Duodenal mucosa (tissue), 2 donors: Measurements from ENCODE around the gene ARL3.
"Not testable (repeated sequence)": the region's sequence is repeated elsewhere in the genome, so short reads cannot be mapped to it uniquely, and the experiment has no call there.

Experiments used
- H3K27ac ChIP-seq: one replicate; pipeline ENCODE4 v1.7.0; 2013; ENCODE audit warnings: low read depth, low read length
- H3K27me3 ChIP-seq, 2 donors: one replicate each; pipeline ENCODE4 v1.7.0; 2013; ENCODE audit warnings: low read length in 2 of 2, control low read depth in 1 of 2; ENCODE audit not compliant: insufficient read depth in 2 of 2, control insufficient read depth in 1 of 2
- H3K36me3 ChIP-seq, 2 donors: one replicate each; pipeline ENCODE4 v1.7.0; 2013; ENCODE audit warnings: low read length in 2 of 2, control low read depth in 1 of 2; ENCODE audit not compliant: insufficient read depth in 2 of 2, control insufficient read depth in 1 of 2
- H3K4me1 ChIP-seq, 2 donors: one replicate each; pipeline ENCODE4 v1.7.0; 2013; ENCODE audit warnings: low read length in 2 of 2, control low read depth in 1 of 2; ENCODE audit not compliant: insufficient read depth in 2 of 2, control insufficient read depth in 1 of 2
- H3K4me3 ChIP-seq, 2 donors: one replicate each; pipeline ENCODE4 v1.7.0; 2013; ENCODE audit warnings: low read length in 2 of 2, low read depth in 1 of 2
- H3K9ac ChIP-seq, 2 donors: one replicate each; pipeline ENCODE4 v1.7.0; 2013; ENCODE audit warnings: low read length in 2 of 2, low read depth in 1 of 2
- H3K9me3 ChIP-seq, 2 donors: one replicate each; pipeline ENCODE4 v1.7.0; 2013; ENCODE audit warnings: low read length in 2 of 2, control low read depth in 1 of 2; ENCODE audit not compliant: control insufficient read depth in 1 of 2

Gene ARL3

DNA sequence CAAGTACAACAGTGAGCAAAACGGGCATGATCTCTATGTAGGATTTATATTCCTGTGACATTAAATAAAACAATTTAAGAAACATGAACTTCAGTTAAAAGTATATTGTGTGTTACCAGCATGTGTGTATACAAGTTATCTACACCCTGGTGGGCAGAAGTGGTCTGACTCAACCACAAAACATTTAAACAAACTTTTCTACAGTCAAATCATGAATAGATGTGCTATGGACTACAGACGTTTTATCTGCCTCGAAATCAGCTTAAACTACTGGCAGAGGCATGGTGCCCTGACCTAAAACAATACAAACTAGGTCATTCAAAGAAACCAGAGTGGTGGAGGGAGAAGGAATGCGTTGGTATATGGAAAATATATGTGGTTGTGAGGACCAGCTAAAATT, 3.6 kb downstream of the ARL3 start:
- Histone ChIP-seq H3K4me3 (no peak overlapping the region), H3K9ac (no peak overlapping the region), H3K4me1 (peaks cover 6 to 26% of the 10 kb centered on the region in 2 donors), H3K9me3 (no peaks in the 10 kb centered on the region), H3K27ac (no peak overlapping the region), H3K27me3 (no peaks in the 10 kb centered on the region), H3K36me3 (no peaks in the 10 kb centered on the region)

DNA sequence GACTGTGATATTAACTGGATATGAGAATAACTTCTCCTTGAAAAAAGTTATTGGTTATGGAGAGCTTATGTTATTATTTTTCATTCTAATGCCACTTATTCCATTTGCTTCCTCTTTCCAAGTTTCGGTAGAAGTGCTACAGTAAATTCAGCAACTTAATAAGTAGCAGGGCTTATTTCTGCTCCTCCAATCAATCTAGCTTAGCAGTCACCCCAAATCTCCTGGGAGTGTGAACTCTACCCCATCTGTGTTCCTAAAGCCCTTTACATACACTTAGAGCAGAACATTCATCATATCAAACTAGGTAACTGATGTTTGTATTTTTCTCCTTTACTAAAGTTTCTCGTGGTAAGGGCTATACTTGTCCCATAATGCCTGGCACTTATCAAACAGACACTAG, 8.7 kb downstream of the ARL3 start:
- no peaks in the 10 kb centered on the region for H3K9me3 ChIP-seq
- no peak overlapping the region for H3K9ac ChIP-seq
- no peaks in the 10 kb centered on the region for H3K27me3 ChIP-seq
- no peak overlapping the region for H3K4me3 ChIP-seq
- H3K4me1 ChIP-seq, result peaks cover 0 to 4% of the 10 kb centered on the region in 2 donors
- H3K27ac ChIP-seq, result no peak overlapping the region
- H3K36me3 ChIP-seq, result no peaks in the 10 kb centered on the region

DNA sequence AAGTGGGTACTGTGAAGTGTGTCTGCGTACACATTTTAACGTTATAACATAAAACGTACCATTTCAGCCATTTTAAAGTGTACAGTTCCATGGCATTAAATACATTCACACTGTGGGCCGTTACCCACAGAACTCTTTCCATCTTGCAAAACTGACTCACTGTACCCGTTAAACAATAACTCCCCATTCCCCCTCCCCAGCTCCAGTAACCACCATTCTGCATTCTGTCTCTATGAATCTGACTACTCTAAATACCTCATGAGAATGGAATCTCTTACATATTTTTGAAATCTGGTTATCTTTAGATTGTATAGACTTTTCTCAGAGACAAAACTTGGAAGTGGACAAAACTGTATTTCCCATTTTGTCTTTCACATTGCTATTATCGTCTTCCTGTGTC, 9.3 kb downstream of the ARL3 start:
- Histone ChIP-seq H3K9ac (no peak overlapping the region), H3K36me3 (no peaks in the 10 kb centered on the region), H3K27me3 (no peaks in the 10 kb centered on the region), H3K9me3 (no peaks in the 10 kb centered on the region), H3K4me3 (no peak overlapping the region), H3K4me1 (peaks cover 0 to 4% of the 10 kb centered on the region in 2 donors), H3K27ac (no peak overlapping the region)

DNA sequence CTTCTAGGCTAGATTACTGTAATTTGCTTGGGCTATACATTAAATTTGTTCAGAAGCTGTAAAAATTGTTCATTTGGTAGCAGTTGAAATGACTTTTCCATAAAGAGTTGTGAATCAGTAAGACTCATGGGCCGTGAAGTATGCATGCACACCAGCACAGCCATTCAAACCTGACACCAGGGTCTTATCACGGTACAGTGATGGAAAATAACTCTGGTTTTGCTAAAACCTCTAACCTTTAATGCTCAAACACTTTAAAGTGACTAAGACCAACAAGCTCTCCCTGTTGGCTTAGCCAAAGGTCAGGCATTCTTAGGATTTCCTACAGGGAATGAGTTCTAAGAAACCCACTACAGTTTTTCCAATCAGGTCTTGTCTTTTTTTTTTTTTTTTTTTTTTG, 11.5 kb downstream of the ARL3 start:
- Histone ChIP-seq H3K27me3 (no peaks in the 10 kb centered on the region), H3K27ac (no peak overlapping the region), H3K9ac (no peak overlapping the region), H3K9me3 (no peaks in the 10 kb centered on the region), H3K4me1 (peaks cover 0 to 4% of the 10 kb centered on the region in 2 donors), H3K36me3 (peaks cover 5 to 13% of the 10 kb centered on the region in 2 donors), H3K4me3 (no peak overlapping the region)

DNA sequence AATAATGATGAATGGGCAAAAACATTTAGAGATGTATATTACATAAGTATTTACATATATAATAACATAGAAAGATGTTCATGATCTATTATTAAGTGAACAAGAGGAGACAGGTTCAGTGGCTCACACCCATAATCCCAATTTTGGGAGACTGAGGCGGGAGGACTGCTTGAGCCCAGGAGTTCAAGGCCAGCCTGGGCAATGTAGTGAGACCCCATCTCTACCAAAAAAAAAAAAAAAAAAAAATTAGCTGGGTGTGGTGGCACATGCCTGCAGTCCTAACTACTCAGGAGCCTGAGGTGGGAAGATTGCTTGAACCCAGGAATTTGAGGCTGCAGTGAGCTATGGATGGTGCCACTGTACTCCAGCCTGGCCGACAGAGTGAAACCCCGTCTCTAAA, 12.4 kb downstream of the ARL3 start:
- no peak overlapping the region for H3K9ac ChIP-seq
- H3K4me1 ChIP-seq, result no peaks in the 10 kb centered on the region
- H3K27ac ChIP-seq, result no peak overlapping the region
- peaks cover 5 to 17% of the 10 kb centered on the region in 2 donors for H3K36me3 ChIP-seq
- H3K27me3 ChIP-seq, result no peaks in the 10 kb centered on the region
- H3K4me3 ChIP-seq, result no peak overlapping the region
- H3K9me3 ChIP-seq, result no peaks in the 10 kb centered on the region

DNA sequence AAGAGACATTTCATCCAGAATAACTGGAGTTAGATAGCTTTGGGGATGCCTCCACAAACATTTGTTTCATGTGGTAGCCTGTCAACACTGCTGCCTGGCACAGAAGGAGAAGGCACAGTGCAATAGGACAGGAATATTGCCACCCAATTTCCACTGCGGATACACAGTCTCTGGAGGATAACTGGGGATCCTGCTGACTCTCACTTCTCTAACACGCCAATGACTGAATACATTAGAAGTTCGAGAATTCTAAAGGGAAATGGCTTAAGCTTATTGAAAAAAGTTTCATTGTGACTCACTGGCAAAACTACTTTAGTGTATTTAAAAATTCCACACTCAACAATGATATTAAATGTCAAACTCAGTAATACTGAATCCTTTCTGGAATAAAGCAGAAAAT, 12.9 kb downstream of the ARL3 start:
- no peaks in the 10 kb centered on the region for H3K27me3 ChIP-seq
- H3K9me3 ChIP-seq, result no peaks in the 10 kb centered on the region
- peaks cover 5 to 20% of the 10 kb centered on the region in 2 donors for H3K36me3 ChIP-seq
- H3K4me3 ChIP-seq, result no peak overlapping the region
- H3K4me1 ChIP-seq, result no peaks in the 10 kb centered on the region
- H3K9ac ChIP-seq, result no peak overlapping the region
- no peak overlapping the region for H3K27ac ChIP-seq

DNA sequence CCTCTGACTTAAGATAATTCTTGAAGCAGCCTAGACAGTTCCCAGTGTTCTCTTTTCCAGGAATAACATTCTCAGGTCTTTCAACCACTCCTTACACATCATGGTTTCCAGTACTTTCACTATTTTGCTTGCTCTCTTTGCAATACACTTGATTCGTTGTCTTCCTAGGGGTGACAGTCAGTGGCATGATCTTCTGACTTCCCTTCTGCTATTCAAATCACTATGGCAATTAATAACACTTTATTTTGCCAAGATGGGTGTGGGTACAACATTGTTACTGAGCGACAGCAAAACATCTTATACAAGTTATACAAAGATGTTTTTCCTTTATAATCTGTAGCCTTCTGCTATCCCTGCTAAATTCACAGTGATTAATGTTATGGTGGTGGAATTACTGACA, 15.3 kb downstream of the ARL3 start:
- Histone ChIP-seq H3K36me3 (peaks cover 5 to 20% of the 10 kb centered on the region in 2 donors), H3K27ac (no peak overlapping the region), H3K9ac (no peak overlapping the region), H3K27me3 (no peaks in the 10 kb centered on the region), H3K9me3 (no peaks in the 10 kb centered on the region), H3K4me1 (no peaks in the 10 kb centered on the region), H3K4me3 (no peak overlapping the region)

DNA sequence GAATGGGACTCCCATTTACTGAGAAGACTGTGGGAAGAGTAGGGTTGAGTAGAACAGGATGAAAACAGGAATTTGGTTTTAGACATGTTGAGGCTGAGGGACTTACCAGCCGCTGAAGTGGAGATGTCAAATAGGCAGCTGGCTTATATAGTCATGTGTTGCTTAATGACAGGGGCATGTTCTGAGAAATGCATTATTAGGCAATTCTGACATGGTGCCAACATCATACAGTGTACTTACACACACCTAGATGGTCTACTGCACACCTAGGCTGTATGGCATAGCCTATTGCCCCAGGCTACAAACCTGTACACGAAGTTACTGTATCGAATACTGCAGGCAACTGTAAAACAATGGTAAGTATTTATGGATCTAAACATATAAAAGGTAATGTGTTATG, 17.5 kb downstream of the ARL3 start:
- H3K27ac ChIP-seq, result no peak overlapping the region
- H3K36me3 ChIP-seq, result peaks cover 5 to 20% of the 10 kb centered on the region in 2 donors
- no peak overlapping the region for H3K9ac ChIP-seq
- no peaks in the 10 kb centered on the region for H3K9me3 ChIP-seq
- H3K4me3 ChIP-seq, result no peak overlapping the region
- no peaks in the 10 kb centered on the region for H3K4me1 ChIP-seq
- no peaks in the 10 kb centered on the region for H3K27me3 ChIP-seq

DNA sequence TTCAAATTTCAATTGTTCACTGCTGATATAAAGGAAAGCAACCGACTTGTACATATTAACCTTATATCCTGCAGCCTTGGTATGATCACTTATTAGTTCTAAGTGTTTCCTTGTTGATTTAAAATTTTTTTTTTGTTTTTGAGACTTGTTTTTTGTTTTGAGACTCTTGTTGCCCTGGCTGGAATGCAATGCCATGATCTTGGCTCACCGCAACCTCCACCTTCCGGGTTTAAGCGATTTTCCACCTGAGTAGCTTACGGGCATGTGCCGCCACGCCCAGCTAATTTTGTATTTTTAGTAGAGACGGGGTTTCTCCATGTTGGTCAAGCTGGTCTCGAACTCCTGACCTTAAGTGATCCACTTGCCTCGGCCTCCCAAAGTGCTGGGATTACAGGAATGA, 18.8 kb downstream of the ARL3 start:
- not testable (repeated sequence) for H3K27me3 ChIP-seq, H3K9ac ChIP-seq, H3K27ac ChIP-seq, H3K9me3 ChIP-seq, H3K4me3 ChIP-seq, H3K4me1 ChIP-seq
- peaks cover 5 to 20% of the 10 kb centered on the region in 2 donors for H3K36me3 ChIP-seq

DNA sequence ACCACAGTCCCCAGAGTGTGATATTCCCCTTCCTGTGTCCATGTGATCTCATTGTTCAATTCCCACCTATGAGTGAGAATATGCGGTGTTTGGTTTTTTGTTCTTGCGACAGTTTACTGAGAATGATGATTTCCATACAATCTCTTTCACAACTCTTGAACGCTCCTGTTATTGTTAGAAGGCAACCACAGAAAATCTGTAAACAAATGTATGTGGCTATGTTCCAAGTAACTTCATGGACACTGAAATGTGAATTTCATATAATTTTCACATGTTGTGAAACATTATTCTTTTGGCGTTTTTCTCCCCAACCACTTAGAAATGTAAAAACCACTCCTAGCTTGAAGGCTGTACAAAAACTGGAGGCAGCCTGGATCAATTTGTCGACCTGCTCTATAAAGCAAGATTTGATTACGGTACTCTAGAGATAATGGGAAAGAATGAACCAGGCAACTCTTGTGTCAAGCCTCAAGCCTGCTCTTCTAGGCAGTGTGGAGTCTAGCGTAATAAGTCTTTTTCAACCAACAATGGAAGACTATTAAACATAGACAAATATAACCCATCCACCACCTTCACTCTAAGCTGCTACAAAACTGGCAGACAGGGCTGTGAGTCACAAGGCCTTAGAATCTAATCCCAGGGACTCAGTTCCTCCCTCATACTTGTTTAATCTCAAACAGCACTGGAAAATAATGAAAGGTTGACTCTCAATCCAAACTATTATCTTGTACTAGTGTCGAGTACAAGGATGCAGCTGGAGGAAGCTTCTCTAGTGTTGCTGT, 22.7 kb downstream of the ARL3 start:
- H3K4me3 ChIP-seq, result no peak overlapping the region
- no peaks in the 10 kb centered on the region for H3K9me3 ChIP-seq
- H3K4me1 ChIP-seq, result no peaks in the 10 kb centered on the region
- no peak overlapping the region for H3K9ac ChIP-seq
- H3K27me3 ChIP-seq, result no peaks in the 10 kb centered on the region
- no peak overlapping the region for H3K27ac ChIP-seq
- H3K36me3 ChIP-seq, result peaks cover 0 to under 1% of the 10 kb centered on the region in 2 donors
